HCT116 (cell line): ENCODE measurements around the gene RETSAT. TPM values are rescaled to one million over a fixed set of nuclear protein-coding genes. Genes with fewer than 3 reads are reported as not detected.

Experiments used
- ATAC-seq: fragments of 200-7000 bp; cut with Tn5 transposase; 2 replicates; pipeline ENCODE4 v1.9.1; 2020; ENCODE audit warnings: mild to moderate bottlenecking, moderate library complexity
- BruUV-seq: library from RNA; stranded (reverse); fragments of 400-500 nt; replicated peaks from 2 replicates; lab custom pipeline; 2021; lab: Mats Ljungman, UMichigan
- CTCF ChIA-PET: fragments of 300-600 bp; sonication (Branson Sonifier 250); formaldehyde crosslinking; loops from one replicate; lab custom pipeline; 2021; ENCODE audit warnings: antibody characterized with exemption; lab: Charles Lee
- POLR2A ChIA-PET: fragments of 300-600, 350-600 bp; sonication (Branson Sonifier 250); formaldehyde crosslinking; loops from one replicate; lab custom pipeline; 2021; ENCODE audit warnings: antibody characterized with exemption; lab: Charles Lee
- RAD21 ChIA-PET, 2 experiments: fragments of 300-600 bp; sonication (Branson Sonifier 250); formaldehyde crosslinking; loops; one replicate each; lab custom pipeline; 2023; ENCODE audit warnings: low total read pairs in 2 of 2; ENCODE audit not compliant: uncharacterized antibody in 2 of 2, unreplicated experiment in 2 of 2, low non-redundant PET in 1 of 2; lab: Charles Lee
- DNase-seq: peaks from one replicate; pipeline ENCODE4 v3.0.0-alpha.2; 2010; ENCODE audit warnings: low read depth, low spot score
- H2AFZ ChIP-seq: fragments of 200-600 bp; shearing (Covaris generic), sonication (generic); 2 replicates; pipeline ENCODE4 v1.6.1; 2017; ENCODE audit warnings: low read depth, mixed run types, mixed read lengths, antibody characterized with exemption, low read length; ENCODE audit not compliant: poor library complexity, severe bottlenecking
- H3K27ac ChIP-seq: 2 replicates; pipeline ENCODE4 v1.5.1; 2012; ENCODE audit warnings: low read depth, low read length
- H3K27me3 ChIP-seq: fragments of 200-600 bp; sonication (generic); 2 replicates; pipeline ENCODE4 v1.6.1; 2016; ENCODE audit warnings: mixed run types, low read length, mixed read lengths; ENCODE audit not compliant: insufficient read depth
- H3K36me3 ChIP-seq, 2 experiments: fragments of 200-500 bp in 1 of 2; fragments of 200-600 bp in 1 of 2; sonication (Bioruptor generic) in 1 of 2; sonication (generic) in 1 of 2; 2 replicates each; pipeline versions ENCODE4 v1.5.1 to v1.6.1; 2014 to 2016; ENCODE audit warnings: low read length in 2 of 2, inconsistent platforms in 1 of 2, mixed read lengths in 1 of 2, mixed run types in 1 of 2; ENCODE audit not compliant: insufficient read depth in 2 of 2, control insufficient read depth in 1 of 2
- H3K4me1 ChIP-seq, 2 experiments: fragments of 200-600 bp in 1 of 2; sonication (generic) in 1 of 2; 2 replicates each; pipeline versions ENCODE4 v1.5.1 to v1.6.1; 2012 to 2017; ENCODE audit warnings: low read length in 2 of 2, inconsistent platforms in 1 of 2, mild to moderate bottlenecking in 1 of 2, mixed read lengths in 1 of 2, mixed run types in 1 of 2, moderate library complexity in 1 of 2; ENCODE audit not compliant: insufficient read depth in 2 of 2, control insufficient read depth in 1 of 2
- H3K4me2 ChIP-seq: fragments of 200-600 bp; sonication (generic); 2 replicates; pipeline ENCODE4 v1.6.1; 2017; ENCODE audit warnings: mixed run types, low read length, mixed read lengths
- H3K4me3 ChIP-seq, 2 experiments: fragments of 200-600 bp in 1 of 2; sonication (generic) in 1 of 2; replicated peaks in 1 of 2; 2 replicates each; pipeline ENCODE4 v1.5.1; 2011 to 2016; ENCODE audit warnings: low read length in 2 of 2, control low read depth in 1 of 2, low read depth in 1 of 2, mild to moderate bottlenecking in 1 of 2, mixed read lengths in 1 of 2, mixed run types in 1 of 2
- H3K79me2 ChIP-seq: fragments of 200-600 bp; sonication (generic); 2 replicates; pipeline ENCODE4 v1.6.1; 2017; ENCODE audit warnings: mild to moderate bottlenecking, mixed run types, low read length, moderate library complexity, mixed read lengths; ENCODE audit not compliant: insufficient read depth
- H3K9ac ChIP-seq: fragments of 200-600 bp; sonication (generic); 2 replicates; pipeline ENCODE4 v1.6.1; 2016; ENCODE audit warnings: low read length, mixed read lengths
- H3K9me2 ChIP-seq: fragments of 200-600 bp; sonication (generic), shearing (Covaris generic); 2 replicates; pipeline ENCODE4 v1.6.1; 2017; ENCODE audit warnings: mixed run types, mild to moderate bottlenecking, moderate library complexity; ENCODE audit not compliant: insufficient read depth
- H3K9me3 ChIP-seq, 2 experiments: fragments of 200-500 bp in 1 of 2; fragments of 200-600 bp in 1 of 2; sonication (Bioruptor generic) in 1 of 2; sonication (generic) in 1 of 2; 2 replicates each; pipeline ENCODE4 v1.6.1; 2014 to 2017; ENCODE audit warnings: low read length in 2 of 2, mixed read lengths in 2 of 2, inconsistent platforms in 1 of 2, low read depth in 1 of 2, mild to moderate bottlenecking in 1 of 2, mixed run types in 1 of 2, moderate library complexity in 1 of 2; ENCODE audit not compliant: control insufficient read depth in 1 of 2, insufficient read depth in 1 of 2
- H4K20me1 ChIP-seq: fragments of 200-600 bp; sonication (generic), shearing (Covaris generic); 2 replicates; pipeline ENCODE4 v1.6.1; 2017; ENCODE audit warnings: mixed run types, mild to moderate bottlenecking, moderate library complexity; ENCODE audit not compliant: insufficient read depth
- CBX3 ChIP-seq: IDR thresholded peaks from 2 replicates; pipeline ENCODE4 v1.6.1; 2012; ENCODE audit warnings: low read depth
- CEBPB ChIP-seq: IDR thresholded peaks from 2 replicates; pipeline ENCODE4 v1.6.1; 2012; ENCODE audit warnings: low read depth
- EGR1 ChIP-seq: IDR thresholded peaks from 2 replicates; pipeline ENCODE4 v1.6.1; 2012; ENCODE audit warnings: low read depth
- EZH2phosphoT487 ChIP-seq: fragments of 200-600 bp; IDR thresholded peaks from 2 replicates; pipeline ENCODE4 v1.6.1; 2018; ENCODE audit warnings: antibody characterized with exemption, borderline replicate concordance
- POLR2AphosphoS5 ChIP-seq: IDR thresholded peaks from 2 replicates; pipeline ENCODE4 v1.6.1; 2011; ENCODE audit warnings: mild to moderate bottlenecking, low read depth, low read length, moderate library complexity
- RAD21 ChIP-seq: IDR thresholded peaks from 2 replicates; pipeline ENCODE4 v1.6.1; 2012; ENCODE audit warnings: low read depth, mild to moderate bottlenecking
- SP1 ChIP-seq: IDR thresholded peaks from 2 replicates; pipeline ENCODE4 v1.6.1; 2012; ENCODE audit warnings: low read depth
- SRF ChIP-seq: IDR thresholded peaks from 2 replicates; pipeline ENCODE4 v1.6.1; 2012; ENCODE audit warnings: low read depth
- YY1 ChIP-seq: IDR thresholded peaks from 2 replicates; pipeline ENCODE4 v1.6.1; 2011; ENCODE audit warnings: low read length, low read depth, moderate library complexity, mild to moderate bottlenecking; ENCODE audit not compliant: insufficient replicate concordance; ENCODE audit errors: extremely low read depth
- ZFX ChIP-seq: fragments of 450-650 bp; IDR thresholded peaks from 2 replicates; pipeline ENCODE4 v1.6.1; 2017
- intact Hi-C: fragments of 100-400 bp; cut with micrococcal nuclease; formaldehyde crosslinking; loops from 2 replicates; pipeline ENCODE4 v1.10.0; 2022
- total RNA-seq: library from RNA; stranded (reverse); gene quantifications from one replicate; pipeline ENCODE4 v1.2.1, GENCODE V29; 2021; ENCODE audit not compliant: unreplicated experiment
- TF ChIP-seq, protein P1 (sequence below): IDR thresholded peaks from 2 replicates; pipeline ENCODE4 v1.6.1; 2012; ENCODE audit warnings: low read depth
- TF ChIP-seq, protein P2 (sequence below): IDR thresholded peaks from 2 replicates; pipeline ENCODE4 v1.6.1; 2011; ENCODE audit warnings: mild to moderate bottlenecking, low read length, moderate library complexity; ENCODE audit not compliant: insufficient replicate concordance; ENCODE audit errors: extremely low read depth
- TF ChIP-seq, protein P3 (sequence below), 3 experiments: fragments of 200-600 bp in 1 of 3; sonication (generic) in 1 of 3; IDR thresholded peaks in 2 of 3; conservative IDR thresholded peaks in 1 of 3; 2 replicates each; pipeline ENCODE4 v1.5.1; 2012 to 2017; ENCODE audit warnings: low read depth in 2 of 3, low read length in 2 of 3, antibody characterized with exemption in 1 of 3, borderline replicate concordance in 1 of 3, control low read depth in 1 of 3, mild to moderate bottlenecking in 1 of 3, mixed read lengths in 1 of 3, mixed run types in 1 of 3, moderate library complexity in 1 of 3; ENCODE audit not compliant: insufficient read depth in 1 of 3
- TF ChIP-seq, protein P4 (sequence below): IDR thresholded peaks from 2 replicates; pipeline ENCODE4 v1.6.1; 2012

Gene RETSAT
- total RNA-seq, 1 experiment from 2014 or later, result 59.7 TPM

DNA sequence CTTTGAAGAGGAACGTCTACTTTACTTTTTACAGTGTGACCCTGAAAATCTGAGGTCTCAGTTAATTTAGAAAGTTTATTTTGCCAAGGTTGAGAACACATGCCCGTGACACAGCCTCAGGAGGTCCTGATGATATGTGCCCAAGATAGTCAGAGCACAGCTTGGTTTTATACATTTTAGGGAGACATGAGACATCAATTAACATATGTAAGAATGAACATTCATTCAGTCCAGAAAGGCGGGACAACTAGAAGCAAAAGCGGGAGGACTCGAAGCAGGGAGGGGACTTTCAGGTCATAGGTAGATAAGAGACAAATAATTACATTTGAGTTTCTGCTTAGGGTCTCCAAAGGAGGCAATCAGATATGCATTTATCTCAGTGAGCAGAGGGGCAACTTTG is 23.9 kb upstream of the RETSAT start:
- no peaks in the 10 kb centered on the region for H3K36me3 ChIP-seq
- intact Hi-C loops, result no loop called here

More for the DNA sequence above, 23.9 kb upstream of the RETSAT start:
- H3K79me2 ChIP-seq, result no peaks in the 10 kb centered on the region
- no TSS peak for BruUV-seq
- no peaks in the 10 kb centered on the region for H3K9me3 ChIP-seq
- H3K4me2 ChIP-seq, result no peak overlapping the region
- ChIA-PET CTCF (no interaction called here), POLR2A (no interaction called here), RAD21 (no interaction called here)
- H3K4me1 ChIP-seq, result no peaks in the 10 kb centered on the region
- no peak for ATAC-seq
- H2AFZ ChIP-seq, result no peak overlapping the region
- TF ChIP-seq CEBPB, result no peak
- TF ChIP-seq RAD21, result no peak
- TF ChIP-seq, protein P1, sequence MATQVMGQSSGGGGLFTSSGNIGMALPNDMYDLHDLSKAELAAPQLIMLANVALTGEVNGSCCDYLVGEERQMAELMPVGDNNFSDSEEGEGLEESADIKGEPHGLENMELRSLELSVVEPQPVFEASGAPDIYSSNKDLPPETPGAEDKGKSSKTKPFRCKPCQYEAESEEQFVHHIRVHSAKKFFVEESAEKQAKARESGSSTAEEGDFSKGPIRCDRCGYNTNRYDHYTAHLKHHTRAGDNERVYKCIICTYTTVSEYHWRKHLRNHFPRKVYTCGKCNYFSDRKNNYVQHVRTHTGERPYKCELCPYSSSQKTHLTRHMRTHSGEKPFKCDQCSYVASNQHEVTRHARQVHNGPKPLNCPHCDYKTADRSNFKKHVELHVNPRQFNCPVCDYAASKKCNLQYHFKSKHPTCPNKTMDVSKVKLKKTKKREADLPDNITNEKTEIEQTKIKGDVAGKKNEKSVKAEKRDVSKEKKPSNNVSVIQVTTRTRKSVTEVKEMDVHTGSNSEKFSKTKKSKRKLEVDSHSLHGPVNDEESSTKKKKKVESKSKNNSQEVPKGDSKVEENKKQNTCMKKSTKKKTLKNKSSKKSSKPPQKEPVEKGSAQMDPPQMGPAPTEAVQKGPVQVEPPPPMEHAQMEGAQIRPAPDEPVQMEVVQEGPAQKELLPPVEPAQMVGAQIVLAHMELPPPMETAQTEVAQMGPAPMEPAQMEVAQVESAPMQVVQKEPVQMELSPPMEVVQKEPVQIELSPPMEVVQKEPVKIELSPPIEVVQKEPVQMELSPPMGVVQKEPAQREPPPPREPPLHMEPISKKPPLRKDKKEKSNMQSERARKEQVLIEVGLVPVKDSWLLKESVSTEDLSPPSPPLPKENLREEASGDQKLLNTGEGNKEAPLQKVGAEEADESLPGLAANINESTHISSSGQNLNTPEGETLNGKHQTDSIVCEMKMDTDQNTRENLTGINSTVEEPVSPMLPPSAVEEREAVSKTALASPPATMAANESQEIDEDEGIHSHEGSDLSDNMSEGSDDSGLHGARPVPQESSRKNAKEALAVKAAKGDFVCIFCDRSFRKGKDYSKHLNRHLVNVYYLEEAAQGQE, result no peak
- TF ChIP-seq EGR1, result no peak
- no peak for TF ChIP-seq SP1
- TF ChIP-seq SRF, result no peak
- TF ChIP-seq CBX3, result no peak
- no peak for TF ChIP-seq EZH2phosphoT487
- TF ChIP-seq, protein P2, sequence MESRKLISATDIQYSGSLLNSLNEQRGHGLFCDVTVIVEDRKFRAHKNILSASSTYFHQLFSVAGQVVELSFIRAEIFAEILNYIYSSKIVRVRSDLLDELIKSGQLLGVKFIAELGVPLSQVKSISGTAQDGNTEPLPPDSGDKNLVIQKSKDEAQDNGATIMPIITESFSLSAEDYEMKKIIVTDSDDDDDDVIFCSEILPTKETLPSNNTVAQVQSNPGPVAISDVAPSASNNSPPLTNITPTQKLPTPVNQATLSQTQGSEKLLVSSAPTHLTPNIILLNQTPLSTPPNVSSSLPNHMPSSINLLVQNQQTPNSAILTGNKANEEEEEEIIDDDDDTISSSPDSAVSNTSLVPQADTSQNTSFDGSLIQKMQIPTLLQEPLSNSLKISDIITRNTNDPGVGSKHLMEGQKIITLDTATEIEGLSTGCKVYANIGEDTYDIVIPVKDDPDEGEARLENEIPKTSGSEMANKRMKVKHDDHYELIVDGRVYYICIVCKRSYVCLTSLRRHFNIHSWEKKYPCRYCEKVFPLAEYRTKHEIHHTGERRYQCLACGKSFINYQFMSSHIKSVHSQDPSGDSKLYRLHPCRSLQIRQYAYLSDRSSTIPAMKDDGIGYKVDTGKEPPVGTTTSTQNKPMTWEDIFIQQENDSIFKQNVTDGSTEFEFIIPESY, result no peak
- no peak for TF ChIP-seq POLR2AphosphoS5
- TF ChIP-seq YY1, result no peak
- TF ChIP-seq, protein P3, sequence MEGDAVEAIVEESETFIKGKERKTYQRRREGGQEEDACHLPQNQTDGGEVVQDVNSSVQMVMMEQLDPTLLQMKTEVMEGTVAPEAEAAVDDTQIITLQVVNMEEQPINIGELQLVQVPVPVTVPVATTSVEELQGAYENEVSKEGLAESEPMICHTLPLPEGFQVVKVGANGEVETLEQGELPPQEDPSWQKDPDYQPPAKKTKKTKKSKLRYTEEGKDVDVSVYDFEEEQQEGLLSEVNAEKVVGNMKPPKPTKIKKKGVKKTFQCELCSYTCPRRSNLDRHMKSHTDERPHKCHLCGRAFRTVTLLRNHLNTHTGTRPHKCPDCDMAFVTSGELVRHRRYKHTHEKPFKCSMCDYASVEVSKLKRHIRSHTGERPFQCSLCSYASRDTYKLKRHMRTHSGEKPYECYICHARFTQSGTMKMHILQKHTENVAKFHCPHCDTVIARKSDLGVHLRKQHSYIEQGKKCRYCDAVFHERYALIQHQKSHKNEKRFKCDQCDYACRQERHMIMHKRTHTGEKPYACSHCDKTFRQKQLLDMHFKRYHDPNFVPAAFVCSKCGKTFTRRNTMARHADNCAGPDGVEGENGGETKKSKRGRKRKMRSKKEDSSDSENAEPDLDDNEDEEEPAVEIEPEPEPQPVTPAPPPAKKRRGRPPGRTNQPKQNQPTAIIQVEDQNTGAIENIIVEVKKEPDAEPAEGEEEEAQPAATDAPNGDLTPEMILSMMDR (IDR thresholded peaks at IDR 0.05 in 2 of 3, conservative IDR thresholded peaks at IDR 0.05 in 1 of 3; ENCODE audit: borderline replicate concordance in 1 of 3, insufficient read depth in 1 of 3, low read depth in 2 of 3, low read length in 2 of 3), result no peak
- no peak for TF ChIP-seq ZFX
- TF ChIP-seq, protein P4, sequence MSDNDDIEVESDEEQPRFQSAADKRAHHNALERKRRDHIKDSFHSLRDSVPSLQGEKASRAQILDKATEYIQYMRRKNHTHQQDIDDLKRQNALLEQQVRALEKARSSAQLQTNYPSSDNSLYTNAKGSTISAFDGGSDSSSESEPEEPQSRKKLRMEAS, result no peak
- no peak overlapping the region for H3K27ac ChIP-seq
- no peak overlapping the region for H3K9ac ChIP-seq
- no peaks in the 10 kb centered on the region for H3K9me2 ChIP-seq
- H3K4me3 ChIP-seq, result no peak overlapping the region
- H4K20me1 ChIP-seq, result no peaks in the 10 kb centered on the region
- no peak for DNase-seq
- no peaks in the 10 kb centered on the region for H3K27me3 ChIP-seq
